Transverse colon (tissue), 4 donors: ENCODE results near the gene MYPN. TPM values are rescaled to one million over a fixed set of nuclear protein-coding genes. Genes with fewer than 3 reads are reported as not detected.

Experiments
- DNase-seq: peaks from one replicate; pipeline ENCODE4 v3.0.0-alpha.2; 2019
- H3K27ac ChIP-seq, 4 donors: fragments of 200-600 bp; sonication (generic); 2 replicates each; pipeline ENCODE4 v1.5.1; 2016 to 2018; ENCODE audit warnings: inconsistent platforms in 4 of 4
- H3K27me3 ChIP-seq: fragments of 200-600 bp; sonication (generic); 2 replicates; pipeline ENCODE4 v1.5.1; 2017; ENCODE audit warnings: inconsistent platforms
- H3K36me3 ChIP-seq, 4 donors: fragments of 200-600 bp; sonication (generic); 2 replicates each; pipeline ENCODE4 v1.5.1; 2017 to 2019; ENCODE audit warnings: inconsistent platforms in 4 of 4
- H3K4me1 ChIP-seq, 4 donors: fragments of 200-600 bp; sonication (generic); 2 replicates each; pipeline ENCODE4 v1.5.1; 2017 to 2020; ENCODE audit warnings: inconsistent platforms in 4 of 4
- H3K4me3 ChIP-seq, 4 donors: fragments of 200-600 bp; sonication (generic); 1 replicate in 1 of 4; 2 replicates in 3 of 4; pipeline versions ENCODE4 v1.5.1 to v1.6.1; 2017 to 2019; ENCODE audit warnings: inconsistent platforms in 4 of 4
- H3K9me3 ChIP-seq, 2 donors: fragments of 200-600 bp; sonication (generic); 2 replicates each; pipeline ENCODE4 v1.5.1; 2017 to 2019; ENCODE audit warnings: inconsistent platforms in 2 of 2
- EP300 ChIP-seq: sonication (generic); formaldehyde crosslinking; IDR thresholded peaks from one replicate; pipeline ENCODE4 v1.6.1; 2017; ENCODE audit warnings: antibody characterized with exemption, low read depth
- POLR2A ChIP-seq: fragments of 450-650 bp; IDR thresholded peaks from one replicate; pipeline ENCODE4 v1.6.1; 2016; ENCODE audit warnings: antibody characterized with exemption, mild to moderate bottlenecking, moderate library complexity
- POLR2AphosphoS5 ChIP-seq, 3 donors: sonication (generic); formaldehyde crosslinking; IDR thresholded peaks; one replicate each; pipeline ENCODE4 v1.6.1; 2016; ENCODE audit warnings: antibody characterized with exemption in 3 of 3
- WGBS, 2 donors: methylation state at CpG; one replicate each; pipeline ENCODE4 v1.1.5; 2018; ENCODE audit warnings: low coverage in 1 of 2; 5-methylcytosine and 5-hydroxymethylcytosine counted together
- in situ Hi-C, 4 donors: fragments of 200-750 bp; cut with MboI; loops; one replicate each; pipeline versions ENCODE4 v1.15.0 to v1.15.1; 2017; ENCODE audit warnings: low sequenced_read_pairs in 3 of 4, low pct_ligation_motif_present in 1 of 4, low pct_unique_long_range_greater_than_20kb in 1 of 4
- intact Hi-C: fragments of 100-400 bp; cut with DNase I; formaldehyde crosslinking; loops from one replicate; pipeline ENCODE4 v1.15.1; 2023; ENCODE audit warnings: low total_unique reads
- total RNA-seq, 4 donors: library from RNA; depleted of rRNA; stranded (reverse); fragments of >200 nt; gene quantifications; one replicate each; pipeline ENCODE4 v1.1.0, GENCODE V29; 2016
- TF ChIP-seq, protein P1 (sequence below), 5 experiments: fragments of 200-600 bp in 3 of 5; fragments of 450-650 bp in 2 of 5; sonication (generic) in 3 of 5; IDR thresholded peaks; 1 replicate in 2 of 5; 2 replicates in 3 of 5; pipeline ENCODE4 v1.5.1; 2016 to 2017; ENCODE audit warnings: antibody characterized with exemption in 5 of 5, inconsistent platforms in 3 of 5, mild to moderate bottlenecking in 2 of 5, moderate library complexity in 1 of 5

The MYPN gene
- total RNA-seq, 4 donors from 2014 or later = 0.27 to 1.5 (median 0.79) TPM; not detected in 1

- in situ Hi-C loops = no loop called here
- no peak for DNase-seq
- 87% methylated on average over 1 of the region's 1 CpG; no CpG with 5 or more reads in 1 of the 2 donors for WGBS, 2 donors
- no peak overlapping the region for H3K27ac ChIP-seq
- no peaks in the 10 kb centered on the region for H3K36me3 ChIP-seq
- no peak overlapping the region for H3K4me3 ChIP-seq
- intact Hi-C loops = no loop called here
- TF ChIP-seq POLR2A (no peak), EP300 (no peak), POLR2AphosphoS5 (IDR thresholded peaks at IDR 0.05) (no peak)
- TF ChIP-seq, protein P1, sequence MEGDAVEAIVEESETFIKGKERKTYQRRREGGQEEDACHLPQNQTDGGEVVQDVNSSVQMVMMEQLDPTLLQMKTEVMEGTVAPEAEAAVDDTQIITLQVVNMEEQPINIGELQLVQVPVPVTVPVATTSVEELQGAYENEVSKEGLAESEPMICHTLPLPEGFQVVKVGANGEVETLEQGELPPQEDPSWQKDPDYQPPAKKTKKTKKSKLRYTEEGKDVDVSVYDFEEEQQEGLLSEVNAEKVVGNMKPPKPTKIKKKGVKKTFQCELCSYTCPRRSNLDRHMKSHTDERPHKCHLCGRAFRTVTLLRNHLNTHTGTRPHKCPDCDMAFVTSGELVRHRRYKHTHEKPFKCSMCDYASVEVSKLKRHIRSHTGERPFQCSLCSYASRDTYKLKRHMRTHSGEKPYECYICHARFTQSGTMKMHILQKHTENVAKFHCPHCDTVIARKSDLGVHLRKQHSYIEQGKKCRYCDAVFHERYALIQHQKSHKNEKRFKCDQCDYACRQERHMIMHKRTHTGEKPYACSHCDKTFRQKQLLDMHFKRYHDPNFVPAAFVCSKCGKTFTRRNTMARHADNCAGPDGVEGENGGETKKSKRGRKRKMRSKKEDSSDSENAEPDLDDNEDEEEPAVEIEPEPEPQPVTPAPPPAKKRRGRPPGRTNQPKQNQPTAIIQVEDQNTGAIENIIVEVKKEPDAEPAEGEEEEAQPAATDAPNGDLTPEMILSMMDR (IDR thresholded peaks at IDR 0.05) = no peak
- H3K4me1 ChIP-seq = no peaks in the 10 kb centered on the region
- H3K27me3 ChIP-seq = peaks cover 3% of the 10 kb centered on the region
- H3K9me3 ChIP-seq = no peaks in the 10 kb centered on the region
These were observed 1.6 kb upstream of the MYPN start for GRCh38 chr10:68107651-68108050.

GRCh38 chr10:68108051-68108450, 1.2 kb upstream of the MYPN start:
- peaks cover 3% of the 10 kb centered on the region for H3K27me3 ChIP-seq
- H3K9me3 ChIP-seq = no peaks in the 10 kb centered on the region
- H3K27ac ChIP-seq = no peak overlapping the region
- H3K4me3 ChIP-seq = no peak overlapping the region
- WGBS, 2 donors = 81 to 86% methylated on average over 3 of the region's 3 CpGs
- intact Hi-C loops (no loop called here), in situ Hi-C loops (no loop called here)
- DNase-seq = no peak
- TF ChIP-seq EP300 (no peak), POLR2AphosphoS5 (IDR thresholded peaks at IDR 0.05) (no peak), POLR2A (no peak)
- TF ChIP-seq, protein P1 (IDR thresholded peaks at IDR 0.05) = no peak
- H3K4me1 ChIP-seq = no peaks in the 10 kb centered on the region
- H3K36me3 ChIP-seq = no peaks in the 10 kb centered on the region

DNA sequence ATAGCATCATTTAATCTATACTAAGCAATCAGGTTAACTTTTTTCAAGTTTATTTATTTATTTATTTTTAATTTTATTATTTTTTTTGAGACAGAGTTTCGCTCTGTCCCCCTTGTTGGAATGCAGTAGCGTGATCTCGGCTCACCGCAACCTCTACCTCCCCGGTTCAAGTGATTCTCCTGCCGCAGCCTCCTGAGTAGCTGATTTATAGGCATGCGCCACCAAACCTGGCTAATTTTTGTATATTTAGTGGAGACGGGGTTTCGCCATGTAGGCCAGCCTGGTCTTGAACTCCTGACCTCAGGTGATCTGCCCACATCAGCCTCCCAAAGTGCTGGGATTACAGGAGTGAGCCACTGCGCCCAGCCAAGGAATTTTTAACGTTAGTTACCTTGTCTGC, 635 bp upstream of the MYPN start:
- H3K27me3 ChIP-seq = peaks cover under 1% of the 10 kb centered on the region
- 92 to 96% methylated on average over 10 to 11 of the region's 11 CpGs for WGBS, 2 donors
- no peak overlapping the region for H3K4me3 ChIP-seq
- intact Hi-C loops (no loop called here), in situ Hi-C loops (no loop called here)
- no peak overlapping the region for H3K27ac ChIP-seq
- no peaks in the 10 kb centered on the region for H3K4me1 ChIP-seq
- H3K9me3 ChIP-seq = no peaks in the 10 kb centered on the region
- no peaks in the 10 kb centered on the region for H3K36me3 ChIP-seq
- TF ChIP-seq POLR2AphosphoS5 (IDR thresholded peaks at IDR 0.05) = no peak
- TF ChIP-seq EP300 = no peak
- TF ChIP-seq POLR2A = no peak
- TF ChIP-seq, protein P1 (IDR thresholded peaks at IDR 0.05) = no peak
- DNase-seq = no peak

GRCh38 chr10:68110027-68110426, 739 bp downstream of the MYPN start:
- Histone ChIP-seq H3K4me1 (no peaks in the 10 kb centered on the region), H3K9me3 (no peaks in the 10 kb centered on the region), H3K27ac (no peak overlapping the region), H3K36me3 (no peaks in the 10 kb centered on the region), H3K27me3 (no peaks in the 10 kb centered on the region), H3K4me3 (no peak overlapping the region)
- in situ Hi-C loops = no loop called here
- 49 to 76% methylated on average over 2 of the region's 2 CpGs for WGBS, 2 donors
- TF ChIP-seq, protein P1 (IDR thresholded peaks at IDR 0.05) = no peak
- TF ChIP-seq POLR2A (no peak), POLR2AphosphoS5 (IDR thresholded peaks at IDR 0.05) (no peak), EP300 (no peak)
- DNase-seq = no peak
- intact Hi-C loops = no loop called here
